HG02973 (cell line): ENCODE results near the gene SAXO2.
"Not testable (repeated sequence)": the region's sequence is repeated elsewhere in the genome, so short reads cannot be mapped to it uniquely, and the experiment has no call there.

Source experiments
- ATAC-seq: cut with Tn5 transposase; IDR thresholded peaks from one replicate; pipeline ENCODE4 v1.9.1; 2021; ENCODE audit warnings: moderate library complexity; ENCODE audit not compliant: unreplicated experiment

The SAXO2 gene

DNA sequence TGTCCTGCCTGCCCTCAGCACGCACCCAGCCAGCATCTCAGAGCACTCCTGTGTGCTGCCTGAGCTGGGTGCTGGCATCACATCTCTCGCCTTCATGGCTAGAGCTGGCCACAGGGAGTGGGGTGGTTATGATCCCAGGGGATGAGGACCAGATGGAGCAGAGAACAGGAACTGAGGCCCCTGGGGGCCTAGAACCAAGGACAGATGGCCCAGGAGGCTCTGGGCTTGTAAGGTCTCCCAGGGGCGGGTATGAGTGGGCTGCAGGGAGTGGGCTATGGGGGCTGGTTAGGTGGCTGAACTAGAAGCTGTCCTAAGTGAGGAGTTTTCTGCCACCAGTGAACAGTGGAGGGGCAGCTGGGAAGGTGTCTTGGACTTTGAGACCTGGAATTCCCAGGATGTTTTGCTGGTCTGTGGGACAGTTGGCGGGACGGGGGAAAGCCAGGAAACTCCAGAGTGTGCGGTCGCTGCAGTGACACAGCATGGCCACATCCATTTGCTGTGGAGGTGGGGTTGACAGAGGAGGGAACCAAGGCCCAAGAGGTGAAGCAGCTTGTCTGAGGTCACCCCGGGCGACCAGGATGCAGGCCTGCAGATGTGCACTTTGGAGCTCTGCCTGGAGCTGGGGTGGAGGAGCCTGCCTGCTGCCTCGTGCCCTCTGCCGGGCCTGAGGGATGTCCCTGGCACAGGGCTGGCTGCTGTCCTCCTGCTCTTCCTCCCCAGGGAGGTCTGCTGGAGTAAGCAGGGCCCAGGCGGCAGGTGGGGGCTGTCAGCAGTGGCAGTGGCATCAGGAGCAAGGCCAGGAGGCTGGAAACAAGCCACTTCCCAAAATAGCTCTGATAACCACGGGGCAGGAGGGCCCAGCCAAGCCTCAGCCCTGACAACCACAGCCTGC lies 70.3 kb downstream of the SAXO2 start:
- ATAC-seq, result not testable (repeated sequence)

DNA sequence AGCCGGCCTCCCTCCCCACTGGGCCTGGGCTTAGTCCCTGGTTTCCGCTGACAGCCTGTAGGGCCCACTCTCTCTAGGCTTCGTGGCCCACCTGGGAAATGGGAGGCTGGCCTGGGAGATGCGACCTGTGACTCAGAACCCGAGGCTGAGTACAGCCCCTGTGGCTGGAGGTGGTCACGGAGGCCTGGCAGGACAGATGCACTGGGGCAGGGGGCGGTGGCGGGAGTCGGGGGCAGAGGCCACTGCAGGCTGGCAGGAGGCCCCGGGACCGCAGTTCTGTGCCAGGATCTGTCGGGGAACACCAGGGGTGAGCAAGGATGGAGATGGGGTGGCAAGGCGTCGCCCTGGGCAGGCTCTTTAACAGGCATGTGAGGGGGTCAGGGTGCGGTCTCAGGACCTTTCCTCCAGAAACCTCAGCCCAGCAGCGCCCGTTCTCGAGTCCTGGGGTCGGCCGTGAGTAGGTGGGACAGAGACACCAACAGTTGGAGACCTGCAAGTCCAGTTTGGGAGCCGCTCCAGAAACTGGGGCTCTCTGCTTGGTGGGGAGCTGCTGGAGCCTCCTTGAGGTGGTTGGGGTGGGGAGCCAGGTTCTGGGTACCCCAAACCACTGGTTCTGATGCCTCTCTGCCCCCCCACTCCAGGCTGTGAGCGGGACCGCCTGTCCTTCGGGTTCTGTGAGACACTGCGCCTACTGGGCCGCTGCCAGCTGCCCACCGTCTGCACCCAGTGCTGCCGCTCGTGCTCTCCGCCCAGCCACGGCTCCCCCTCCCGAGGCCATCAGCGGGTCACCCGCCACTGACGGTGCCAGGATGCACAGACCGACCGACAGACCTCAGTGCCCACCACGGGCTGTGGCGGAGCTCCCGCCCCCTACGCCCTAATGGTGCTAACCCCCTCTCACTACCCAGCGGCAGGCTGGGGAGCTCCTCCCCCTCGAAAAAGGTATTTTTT lies 71.3 kb downstream of the SAXO2 start:
- not testable (repeated sequence) for ATAC-seq
